ENCODE measurements around the gene SLC7A4. TPM values are rescaled to one million over a fixed set of nuclear protein-coding genes. Genes with fewer than 3 reads are reported as not detected.
A peak's percentile ranks its signal among the peaks of the same experiment; 100 is the strongest.
"Not testable (repeated sequence)": the region's sequence is repeated elsewhere in the genome, so short reads cannot be mapped to it uniquely, and the experiment has no call there.

Gene SLC7A4
- total and polyA plus RNA-seq, 8 donors = 0.14 to 3.0 (median 0.40) TPM

- Histone ChIP-seq H3K27ac (no peak overlapping the region), H3K4me1 (no peaks in the 10 kb centered on the region), H3K4me3 (no peak overlapping the region), H3K27me3 (peaks cover 0 to 14% of the 10 kb centered on the region in 2 donors), H3K36me3 (no peaks in the 10 kb centered on the region), H3K9me3 (no peaks in the 10 kb centered on the region)
- TF ChIP-seq, protein P1, sequence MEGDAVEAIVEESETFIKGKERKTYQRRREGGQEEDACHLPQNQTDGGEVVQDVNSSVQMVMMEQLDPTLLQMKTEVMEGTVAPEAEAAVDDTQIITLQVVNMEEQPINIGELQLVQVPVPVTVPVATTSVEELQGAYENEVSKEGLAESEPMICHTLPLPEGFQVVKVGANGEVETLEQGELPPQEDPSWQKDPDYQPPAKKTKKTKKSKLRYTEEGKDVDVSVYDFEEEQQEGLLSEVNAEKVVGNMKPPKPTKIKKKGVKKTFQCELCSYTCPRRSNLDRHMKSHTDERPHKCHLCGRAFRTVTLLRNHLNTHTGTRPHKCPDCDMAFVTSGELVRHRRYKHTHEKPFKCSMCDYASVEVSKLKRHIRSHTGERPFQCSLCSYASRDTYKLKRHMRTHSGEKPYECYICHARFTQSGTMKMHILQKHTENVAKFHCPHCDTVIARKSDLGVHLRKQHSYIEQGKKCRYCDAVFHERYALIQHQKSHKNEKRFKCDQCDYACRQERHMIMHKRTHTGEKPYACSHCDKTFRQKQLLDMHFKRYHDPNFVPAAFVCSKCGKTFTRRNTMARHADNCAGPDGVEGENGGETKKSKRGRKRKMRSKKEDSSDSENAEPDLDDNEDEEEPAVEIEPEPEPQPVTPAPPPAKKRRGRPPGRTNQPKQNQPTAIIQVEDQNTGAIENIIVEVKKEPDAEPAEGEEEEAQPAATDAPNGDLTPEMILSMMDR (IDR thresholded peaks at IDR 0.05) = no peak
- intact Hi-C loops (cut with DNase I) = no loop called here
- no peak for ATAC-seq
- no peak for DNase-seq
Measured at GRCh38 chr22:21051831-21052400, 19.6 kb upstream of the SLC7A4 start.

DNA sequence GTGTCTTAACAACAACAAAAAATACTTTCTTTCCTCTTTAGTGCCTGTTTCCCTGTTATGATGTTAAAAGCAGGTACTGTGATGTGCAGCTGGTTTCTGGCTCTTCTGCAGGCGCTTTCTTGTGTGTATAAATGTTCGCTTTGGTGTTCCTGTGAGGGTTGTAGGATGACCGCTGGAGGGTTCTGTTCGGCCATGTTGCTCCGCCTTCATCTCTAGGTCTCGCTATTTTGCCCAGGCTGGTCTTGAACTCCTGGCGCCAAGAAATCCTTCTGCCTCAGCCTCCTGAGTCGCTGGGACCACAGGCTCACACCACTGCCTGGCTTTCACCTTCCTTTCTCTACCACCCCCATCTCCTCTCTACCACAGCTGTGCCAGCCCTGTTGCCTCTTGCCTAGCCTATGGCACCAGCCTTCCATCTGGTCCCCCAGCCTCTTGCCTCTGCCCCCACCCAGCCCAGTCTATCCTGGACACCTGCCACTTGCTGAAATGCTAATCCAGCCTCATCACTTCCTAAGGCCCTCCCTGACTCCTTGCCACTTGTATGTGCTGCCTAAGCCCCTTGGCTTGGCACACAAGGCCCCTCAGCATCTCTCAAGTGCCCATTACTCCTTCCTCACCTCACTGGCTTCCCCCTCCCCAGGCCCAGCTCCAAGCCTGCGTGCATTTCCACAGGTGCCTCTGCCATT, 18.9 kb upstream of the SLC7A4 start:
- TF ChIP-seq, protein P1 (IDR thresholded peaks at IDR 0.05) = no peak
- H3K9me3 ChIP-seq = no peaks in the 10 kb centered on the region
- H3K4me3 ChIP-seq = no peak overlapping the region
- no peaks in the 10 kb centered on the region for H3K4me1 ChIP-seq
- no peak for DNase-seq
- peaks cover 0 to 13% of the 10 kb centered on the region in 2 donors for H3K27me3 ChIP-seq
- intact Hi-C loops (cut with DNase I) = no loop called here
- no peak for ATAC-seq
- H3K36me3 ChIP-seq = no peaks in the 10 kb centered on the region
- no peak overlapping the region for H3K27ac ChIP-seq

DNA sequence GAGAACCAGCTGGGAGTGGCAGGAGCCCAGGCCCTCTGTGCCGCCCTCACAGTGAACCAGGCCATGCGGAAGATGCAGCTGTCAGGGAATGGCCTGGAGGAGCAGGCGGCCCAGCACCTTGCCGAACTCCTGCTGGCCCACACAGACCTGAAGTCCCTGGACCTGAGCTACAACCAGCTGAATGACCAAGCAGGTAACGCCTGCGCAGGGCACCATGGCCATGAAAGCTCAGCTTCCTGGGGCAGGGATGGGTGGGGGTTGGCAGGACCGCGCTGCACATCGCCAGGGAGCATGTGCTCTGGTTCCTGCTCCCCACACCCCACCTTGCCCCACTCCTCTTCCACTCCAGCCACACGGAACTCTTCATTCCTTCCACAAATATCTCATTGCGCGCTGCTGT, 16.6 kb upstream of the SLC7A4 start:
- Histone ChIP-seq H3K4me1 (peaks cover 7 to 13% of the 10 kb centered on the region in 2 donors), H3K27me3 (peaks cover 0 to 18% of the 10 kb centered on the region in 2 donors)
- intact Hi-C loops (cut with DNase I); DNase-seq; H3K27ac ChIP-seq; H3K36me3 ChIP-seq; ATAC-seq; H3K4me3 ChIP-seq; H3K9me3 ChIP-seq: not testable (repeated sequence)

GRCh38 chr22:21048448-21048847, 16.1 kb upstream of the SLC7A4 start:
- DNase-seq = peak in 1 of 4 donors; percentile 23
- H3K27ac ChIP-seq; H3K9me3 ChIP-seq; intact Hi-C loops (cut with DNase I); H3K36me3 ChIP-seq; ATAC-seq; H3K4me3 ChIP-seq: not testable (repeated sequence)
- Histone ChIP-seq H3K27me3 (peaks cover 0 to 23% of the 10 kb centered on the region in 2 donors), H3K4me1 (peaks cover 7 to 13% of the 10 kb centered on the region in 2 donors)

DNA sequence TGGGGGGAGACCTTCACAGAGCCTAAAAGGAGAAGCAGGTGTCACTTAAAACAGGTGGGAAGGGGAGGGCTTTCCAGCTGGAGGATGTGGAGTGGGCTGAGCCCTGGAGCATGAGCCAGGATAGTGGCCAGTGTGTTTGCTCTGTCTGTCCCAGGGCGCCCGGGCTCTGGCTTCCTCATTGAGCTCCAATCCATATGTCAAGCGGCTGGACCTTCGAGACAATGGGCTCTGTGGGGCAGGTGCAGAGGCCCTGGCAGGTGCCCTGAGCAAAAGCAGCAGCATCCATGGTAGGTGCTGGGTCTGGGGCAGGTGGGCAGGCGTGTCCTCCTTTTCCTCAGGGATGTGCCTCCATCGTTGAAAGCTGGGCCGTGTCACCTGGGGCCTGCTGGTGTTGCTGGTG, 15.4 kb upstream of the SLC7A4 start:
- DNase-seq (peak in 1 of 4 donors; percentile 65), ATAC-seq (no peak)
- no peaks in the 10 kb centered on the region for H3K36me3 ChIP-seq
- intact Hi-C loops (cut with DNase I) = no loop called here
- no peak overlapping the region for H3K4me3 ChIP-seq
- H3K4me1 ChIP-seq = peaks cover 7 to 13% of the 10 kb centered on the region in 2 donors
- no peak overlapping the region for H3K27ac ChIP-seq
- H3K27me3 ChIP-seq = peaks cover 0 to 31% of the 10 kb centered on the region in 2 donors
- TF ChIP-seq, protein P1 (IDR thresholded peaks at IDR 0.05) = no peak
- H3K9me3 ChIP-seq = no peaks in the 10 kb centered on the region

- H3K4me1 ChIP-seq = peaks cover 7 to 13% of the 10 kb centered on the region in 2 donors
- DNase-seq (peak in 1 of 4 donors; percentile 59), ATAC-seq (no peak)
- intact Hi-C loops (cut with DNase I) = no loop called here
- no peak overlapping the region for H3K27ac ChIP-seq
- H3K36me3 ChIP-seq = no peaks in the 10 kb centered on the region
- TF ChIP-seq, protein P1 (IDR thresholded peaks at IDR 0.05) = no peak
- H3K27me3 ChIP-seq = peaks cover 0 to 34% of the 10 kb centered on the region in 2 donors
- no peaks in the 10 kb centered on the region for H3K9me3 ChIP-seq
- no peak overlapping the region for H3K4me3 ChIP-seq
Measured at GRCh38 chr22:21047035-21047661, 14.8 kb upstream of the SLC7A4 start.
